Measurements from ENCODE around the gene MYOM1.

DNA sequence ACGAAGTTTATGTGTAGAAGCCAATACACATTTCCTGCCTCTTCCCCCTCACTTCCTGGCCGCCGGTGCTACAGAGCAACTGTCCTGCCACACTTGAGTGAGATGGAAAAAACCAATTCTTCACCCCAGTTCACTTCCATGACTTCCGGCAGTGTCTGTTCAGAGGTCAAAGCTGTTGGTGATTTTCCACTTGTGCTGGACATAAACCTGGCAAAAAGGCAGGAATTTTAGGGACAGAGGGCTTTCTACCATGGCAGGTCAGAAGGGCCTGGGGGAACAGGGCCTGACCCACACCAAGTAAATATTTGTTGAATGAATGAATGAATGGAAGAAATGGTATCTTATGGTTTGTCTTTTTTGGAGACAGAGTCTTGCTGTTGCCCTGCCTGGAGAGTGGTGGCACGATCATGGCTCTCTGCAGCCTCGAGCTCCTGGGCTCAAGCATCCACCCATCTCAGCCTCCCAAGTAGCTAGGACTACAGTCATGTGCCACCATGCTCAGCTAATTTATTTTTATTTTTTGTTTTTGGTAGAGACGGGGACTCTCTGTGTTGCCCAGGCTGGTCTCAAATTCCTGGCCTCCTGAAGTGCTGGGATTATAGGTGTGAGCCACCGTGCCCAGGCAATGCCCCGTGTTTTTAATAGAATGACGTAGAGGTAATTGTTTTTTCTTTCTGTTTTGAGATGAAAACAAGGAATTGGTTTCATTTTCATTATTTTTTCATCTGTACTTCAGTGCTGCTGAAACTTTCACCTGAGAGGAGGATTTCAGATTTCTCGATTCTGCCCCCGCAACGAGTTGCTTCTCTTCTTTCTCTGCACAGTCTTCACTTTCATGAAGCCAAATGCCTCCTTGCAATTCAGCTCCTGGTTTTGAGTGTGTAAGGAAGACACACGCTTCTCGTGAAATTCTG is 158.8 kb downstream of the MYOM1 start:
- TF ChIP-seq EZH2 (IDR thresholded peaks at IDR 0.05; ENCODE audit: low read length, unreplicated experiment) = no peak
- TF ChIP-seq, protein P1, sequence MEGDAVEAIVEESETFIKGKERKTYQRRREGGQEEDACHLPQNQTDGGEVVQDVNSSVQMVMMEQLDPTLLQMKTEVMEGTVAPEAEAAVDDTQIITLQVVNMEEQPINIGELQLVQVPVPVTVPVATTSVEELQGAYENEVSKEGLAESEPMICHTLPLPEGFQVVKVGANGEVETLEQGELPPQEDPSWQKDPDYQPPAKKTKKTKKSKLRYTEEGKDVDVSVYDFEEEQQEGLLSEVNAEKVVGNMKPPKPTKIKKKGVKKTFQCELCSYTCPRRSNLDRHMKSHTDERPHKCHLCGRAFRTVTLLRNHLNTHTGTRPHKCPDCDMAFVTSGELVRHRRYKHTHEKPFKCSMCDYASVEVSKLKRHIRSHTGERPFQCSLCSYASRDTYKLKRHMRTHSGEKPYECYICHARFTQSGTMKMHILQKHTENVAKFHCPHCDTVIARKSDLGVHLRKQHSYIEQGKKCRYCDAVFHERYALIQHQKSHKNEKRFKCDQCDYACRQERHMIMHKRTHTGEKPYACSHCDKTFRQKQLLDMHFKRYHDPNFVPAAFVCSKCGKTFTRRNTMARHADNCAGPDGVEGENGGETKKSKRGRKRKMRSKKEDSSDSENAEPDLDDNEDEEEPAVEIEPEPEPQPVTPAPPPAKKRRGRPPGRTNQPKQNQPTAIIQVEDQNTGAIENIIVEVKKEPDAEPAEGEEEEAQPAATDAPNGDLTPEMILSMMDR (conservative IDR thresholded peaks at IDR 0.05; ENCODE audit: low read depth, low read length) = no peak
- TF ChIP-seq EZH2phosphoT487 (IDR thresholded peaks at IDR 0.05; ENCODE audit: borderline replicate concordance, low read length) = no peak
